H1 (cell line): ENCODE measurements around the gene ZNF747. TPM values are rescaled to one million over a fixed set of nuclear protein-coding genes. Genes with fewer than 3 reads are reported as not detected.

Experiments
- BRCA1 ChIP-seq: IDR thresholded peaks from 2 replicates; pipeline ENCODE4 v1.6.1; 2012; ENCODE audit warnings: low read depth, low read length, improper control_type of control experiment
- TAF7 ChIP-seq: optimal IDR thresholded peaks from 2 replicates; pipeline ENCODE3; 2011; ENCODE audit warnings: low read depth, mild to moderate bottlenecking, inconsistent platforms, low read length, moderate library complexity, borderline replicate concordance
- TEAD4 ChIP-seq: IDR thresholded peaks from 2 replicates; pipeline ENCODE4 v1.6.1; 2012; ENCODE audit warnings: low read depth, low read length, inconsistent platforms, mixed read lengths
- microRNA-seq, 2 experiments: library from miRNA; unstranded; fragments of <30 nt; microRNA quantifications; one replicate each; pipeline versions ENCODE4 to v1.2.0, GENCODE V29; 2016 to 2020; ENCODE audit warnings: borderline microRNAs expressed in 2 of 2, borderline number of aligned reads in 2 of 2, borderline replicate concordance in 1 of 2
- polyA plus RNA-seq, 7 experiments: library from polyadenylated mRNA; depleted of rRNA in 3 of 7; stranded (reverse) in 5 of 7; unstranded in 2 of 7; fragments of >200 nt in 5 of 7; fragments of 200-250 nt in 2 of 7; gene quantifications; 1 replicate in 5 of 7; 2 replicates in 1 of 7; 4 replicates in 1 of 7; pipeline versions ENCODE4 v1.2.1 to v1.2.3, GENCODE V29; 2011 to 2013; ENCODE audit warnings: missing spikeins in 2 of 7, mixed read lengths in 2 of 7
- small RNA-seq: library from polyadenylated mRNA; stranded (forward); fragments of <200 nt; extraction: miRNeasy Mini kit (QIAGEN cat#:217004); gene quantifications from one replicate; pipeline ENCODE3, GENCODE V24; 2013; ENCODE audit not compliant: insufficient read depth
- total RNA-seq: library from RNA; stranded (reverse); fragmentation: NEBNext Ultra II Directional; extraction: Animal tissue kit (Norgen Biotek cat#: 25700); gene quantifications from 2 replicates; pipeline ENCODE4 v1.2.1, GENCODE V29; 2021

ZNF747 gene
- total and polyA plus RNA-seq, 2 of the 8 experiments (the other 6 are each of a cell fraction or from before 2014, with no cell fraction given) = 9.9 to 10.3 TPM

GRCh38 chr16:30481381-30481780 is 53.3 kb downstream of the ZNF747 start (continued):
- no peak for TF ChIP-seq TAF7
- TF ChIP-seq TEAD4 = no peak
- no peak for TF ChIP-seq BRCA1

Small RNAs within 50 kb of the gene (microRNA-seq; reads per million reads assigned to microRNA genes)
- 0 reads per million in 2 experiments for gene MIR4518

Small RNAs within 50 kb of the gene (small RNA-seq; reads per million reads assigned to genes)
- not detected for gene MIR4518
- not detected for gene RNU7-61P

Other genes with a start within 250 kb of the ZNF747 start
- 55.3 and 55.4 TPM in 2 replicates for gene CD2BP2, start 179.6 kb downstream of the ZNF747 start, total RNA-seq
- gene CD2BP2, start 179.6 kb downstream of the ZNF747 start, polyA plus RNA-seq (2011; rRNA removed) = 22.4 and 30.4 TPM in 2 replicates
- gene TBC1D10B, start 164.4 kb downstream of the ZNF747 start, total RNA-seq = 28.6 and 29.4 TPM in 2 replicates
- 15.4 and 22.1 TPM in 2 replicates for gene TBC1D10B, start 164.4 kb downstream of the ZNF747 start, polyA plus RNA-seq (2011; rRNA removed)
- 1.2 TPM in 1 of 2 replicates, not detected in the other for gene MYL11, start 160.1 kb downstream of the ZNF747 start, total RNA-seq
- 1.4 and 1.5 TPM in 2 replicates for gene MYL11, start 160.1 kb downstream of the ZNF747 start, polyA plus RNA-seq (2011; rRNA removed)
- gene SEPTIN1, start 152.3 kb downstream of the ZNF747 start, total RNA-seq = 0.84 and 1.4 TPM in 2 replicates
- 0.24 and 0.57 TPM in 2 replicates for gene SEPTIN1, start 152.3 kb downstream of the ZNF747 start, polyA plus RNA-seq (2011; rRNA removed)
- gene ZNF48, start 139.4 kb downstream of the ZNF747 start, total RNA-seq = 40.6 and 41.2 TPM in 2 replicates
- gene ZNF48, start 139.4 kb downstream of the ZNF747 start, polyA plus RNA-seq (2011; rRNA removed) = 30.4 and 39.6 TPM in 2 replicates
- gene ZNF771, start 127.3 kb downstream of the ZNF747 start, total RNA-seq = 9.6 and 10.6 TPM in 2 replicates
- gene ZNF771, start 127.3 kb downstream of the ZNF747 start, polyA plus RNA-seq (2011; rRNA removed) = 15.7 and 20.2 TPM in 2 replicates
- gene DCTPP1, start 104.8 kb downstream of the ZNF747 start, total RNA-seq = 90.4 and 94.5 TPM in 2 replicates
- gene DCTPP1, start 104.8 kb downstream of the ZNF747 start, polyA plus RNA-seq (2011; rRNA removed) = 103 and 105 TPM in 2 replicates
- gene SEPHS2, start 89.0 kb downstream of the ZNF747 start, total RNA-seq = 61.8 and 62.0 TPM in 2 replicates
- gene SEPHS2, start 89.0 kb downstream of the ZNF747 start, polyA plus RNA-seq (2011; rRNA removed) = 27.5 and 28.2 TPM in 2 replicates
- gene ITGAL, start 62.1 kb downstream of the ZNF747 start, total RNA-seq = not detected in 2 replicates
- 0.02 TPM in 1 of 2 replicates, not detected in the other for gene ITGAL, start 62.1 kb downstream of the ZNF747 start, polyA plus RNA-seq (2011; rRNA removed)
- 34.7 and 36.1 TPM in 2 replicates for gene ZNF768, start 8.3 kb downstream of the ZNF747 start, total RNA-seq
- 47.7 and 63.3 TPM in 2 replicates for gene ZNF768, start 8.3 kb downstream of the ZNF747 start, polyA plus RNA-seq (2011; rRNA removed)
- gene ZNF764, start 23.5 kb upstream of the ZNF747 start, total RNA-seq = 7.7 and 8.4 TPM in 2 replicates
- 5.7 and 8.3 TPM in 2 replicates for gene ZNF764, start 23.5 kb upstream of the ZNF747 start, polyA plus RNA-seq (2011; rRNA removed)
- 3.5 and 3.7 TPM in 2 replicates for gene ZNF688, start 36.9 kb upstream of the ZNF747 start, total RNA-seq
- 2.7 and 6.3 TPM in 2 replicates for gene ZNF688, start 36.9 kb upstream of the ZNF747 start, polyA plus RNA-seq (2011; rRNA removed)
- 12.9 and 14.8 TPM in 2 replicates for gene ZNF785, start 50.8 kb upstream of the ZNF747 start, total RNA-seq
- 8.6 and 11.7 TPM in 2 replicates for gene ZNF785, start 50.8 kb upstream of the ZNF747 start, polyA plus RNA-seq (2011; rRNA removed)
- gene ZNF689, start 75.5 kb upstream of the ZNF747 start, total RNA-seq = 14.2 and 14.3 TPM in 2 replicates
- gene ZNF689, start 75.5 kb upstream of the ZNF747 start, polyA plus RNA-seq (2011; rRNA removed) = 15.3 and 19.0 TPM in 2 replicates
- 16.1 and 18.9 TPM in 2 replicates for gene PRR14, start 116.1 kb upstream of the ZNF747 start, total RNA-seq
- 3.6 and 8.7 TPM in 2 replicates for gene PRR14, start 116.1 kb upstream of the ZNF747 start, polyA plus RNA-seq (2011; rRNA removed)
- gene FBRS, start 123.6 kb upstream of the ZNF747 start, total RNA-seq = 12.9 and 13.9 TPM in 2 replicates
- 2.4 and 3.8 TPM in 2 replicates for gene FBRS, start 123.6 kb upstream of the ZNF747 start, polyA plus RNA-seq (2011; rRNA removed)
- gene SRCAP, start 164.3 kb upstream of the ZNF747 start, total RNA-seq = 54.3 and 58.7 TPM in 2 replicates
- gene SRCAP, start 164.3 kb upstream of the ZNF747 start, polyA plus RNA-seq (2011; rRNA removed) = 5.5 and 9.5 TPM in 2 replicates
- gene PHKG2, start 213.6 kb upstream of the ZNF747 start, total RNA-seq = 36.0 and 37.2 TPM in 2 replicates
- 53.4 and 63.9 TPM in 2 replicates for gene PHKG2, start 213.6 kb upstream of the ZNF747 start, polyA plus RNA-seq (2011; rRNA removed)
- 5.2 and 6.0 TPM in 2 replicates for gene CFAP119, start 227.2 kb upstream of the ZNF747 start, total RNA-seq
- gene CFAP119, start 227.2 kb upstream of the ZNF747 start, polyA plus RNA-seq (2011; rRNA removed) = 5.6 and 7.1 TPM in 2 replicates
- gene RNF40, start 227.5 kb upstream of the ZNF747 start, total RNA-seq = 68.7 and 70.8 TPM in 2 replicates
- gene RNF40, start 227.5 kb upstream of the ZNF747 start, polyA plus RNA-seq (2011; rRNA removed) = 36.9 and 38.5 TPM in 2 replicates